Measurements from ENCODE around the gene SCG3. TPM values are rescaled to one million over a fixed set of nuclear protein-coding genes. Genes with fewer than 3 reads are reported as not detected.

The SCG3 gene
- total RNA-seq, 1 donor from 2014 or later, result 1.8 TPM

- H3K4me1 Mint-ChIP-seq (ENCODE audit: low read depth, unreplicated experiment), result peaks cover 15% of the 10 kb centered on the region
- Histone ChIP-seq H3K27me3 (ENCODE audit: insufficient read depth, low read length) (no peaks in the 10 kb centered on the region), H4K20me1 (ENCODE audit: insufficient read depth, low read length) (no peaks in the 10 kb centered on the region), H3K36me3 (ENCODE audit: insufficient read depth, low read length) (no peaks in the 10 kb centered on the region), H2AFZ (ENCODE audit: low read depth, low read length) (no peak overlapping the region), H3K4me2 (ENCODE audit: low read length) (no peak overlapping the region), H3K4me3 (ENCODE audit: insufficient read depth, low read depth, low read length) (no peak overlapping the region), H3K27ac (ENCODE audit: low read depth, low read length) (no peak overlapping the region), H3K79me2 (ENCODE audit: insufficient read depth, low read length) (no peaks in the 10 kb centered on the region), H3K9ac (ENCODE audit: low read length) (no peak overlapping the region), H3K4me1 (ENCODE audit: insufficient read depth, low read length) (peaks cover 5% of the 10 kb centered on the region), H3K9me3 (ENCODE audit: insufficient read depth, low read depth, low read length) (no peaks in the 10 kb centered on the region)
- no peaks in the 10 kb centered on the region for H3K36me3 Mint-ChIP-seq (ENCODE audit: low read depth, unreplicated experiment)
- no peak overlapping the region for H3K27ac Mint-ChIP-seq (ENCODE audit: unreplicated experiment)
- H3K4me3 Mint-ChIP-seq (ENCODE audit: unreplicated experiment), result peak overlapping the region; percentile 83
- FAIRE-seq (no peak), DNase-seq (ENCODE audit: low read depth) (no peak)
- H3K27me3 Mint-ChIP-seq (ENCODE audit: low read depth, unreplicated experiment), result peaks cover 9% of the 10 kb centered on the region
- no peak for TF ChIP-seq CTCF (IDR thresholded peaks at IDR 0.05; ENCODE audit: insufficient read depth, low read depth, low read length)
- TF ChIP-seq EZH2 (IDR thresholded peaks at IDR 0.05; ENCODE audit: insufficient read depth, low read length), result no peak
- H3K9me3 Mint-ChIP-seq (ENCODE audit: unreplicated experiment), result no peaks in the 10 kb centered on the region
These were observed 54.1 kb downstream of the SCG3 start for GRCh38 chr15:51735228-51736010.

- H3K27me3 Mint-ChIP-seq (ENCODE audit: low read depth, unreplicated experiment), result peaks cover 9% of the 10 kb centered on the region
- H3K36me3 Mint-ChIP-seq (ENCODE audit: low read depth, unreplicated experiment), result no peaks in the 10 kb centered on the region
- peaks cover 5% of the 10 kb centered on the region for H3K4me1 ChIP-seq (ENCODE audit: insufficient read depth, low read length)
- H3K9ac ChIP-seq (ENCODE audit: low read length), result no peak overlapping the region
- no peaks in the 10 kb centered on the region for H3K9me3 ChIP-seq (ENCODE audit: insufficient read depth, low read depth, low read length)
- H3K27ac ChIP-seq (ENCODE audit: low read depth, low read length), result no peak overlapping the region
- DNase-seq (ENCODE audit: low read depth), result no peak
- peaks cover 15% of the 10 kb centered on the region for H3K4me1 Mint-ChIP-seq (ENCODE audit: low read depth, unreplicated experiment)
- TF ChIP-seq EZH2 (IDR thresholded peaks at IDR 0.05; ENCODE audit: insufficient read depth, low read length) (no peak), CTCF (IDR thresholded peaks at IDR 0.05; ENCODE audit: insufficient read depth, low read depth, low read length) (no peak)
- H3K4me3 ChIP-seq (ENCODE audit: insufficient read depth, low read depth, low read length), result no peak overlapping the region
- H3K4me3 Mint-ChIP-seq (ENCODE audit: unreplicated experiment), result peak overlapping the region; percentile 83
- no peak overlapping the region for H3K4me2 ChIP-seq (ENCODE audit: low read length)
- H2AFZ ChIP-seq (ENCODE audit: low read depth, low read length), result no peak overlapping the region
- H3K79me2 ChIP-seq (ENCODE audit: insufficient read depth, low read length), result no peaks in the 10 kb centered on the region
- H3K9me3 Mint-ChIP-seq (ENCODE audit: unreplicated experiment), result no peaks in the 10 kb centered on the region
- no peaks in the 10 kb centered on the region for H3K36me3 ChIP-seq (ENCODE audit: insufficient read depth, low read length)
- no peaks in the 10 kb centered on the region for H4K20me1 ChIP-seq (ENCODE audit: insufficient read depth, low read length)
- FAIRE-seq, result no peak
- H3K27me3 ChIP-seq (ENCODE audit: insufficient read depth, low read length), result no peaks in the 10 kb centered on the region
- H3K27ac Mint-ChIP-seq (ENCODE audit: unreplicated experiment), result no peak overlapping the region
These were observed 54.8 kb downstream of the SCG3 start for GRCh38 chr15:51736069-51736468.

Data from astrocyte (in vitro differentiated cells and primary cell).